Spleen (tissue), 7 donors: ENCODE results near the gene PURB.

ENCODE experiments used
- POLR2A ChIP-seq, 3 donors: fragments of 450-650 bp; IDR thresholded peaks; one replicate each; pipeline ENCODE4 v1.5.1; 2017; ENCODE audit warnings: antibody characterized with exemption in 3 of 3, mild to moderate bottlenecking in 1 of 3
- POLR2AphosphoS5 ChIP-seq, 3 donors: sonication (generic); formaldehyde crosslinking; IDR thresholded peaks; one replicate each; pipeline ENCODE4 v1.5.1; 2017; ENCODE audit warnings: antibody characterized with exemption in 3 of 3
- TF ChIP-seq, protein P1 (sequence below), 11 experiments: fragments of 200-600 bp in 7 of 11; fragments of 450-650 bp in 4 of 11; sonication (generic) in 4 of 11; IDR thresholded peaks in 8 of 11; conservative IDR thresholded peaks in 3 of 11; 1 replicate in 7 of 11; 2 replicates in 4 of 11; pipeline versions ENCODE4 v1.4.0 to v1.8.0; 2016 to 2021; ENCODE audit warnings: antibody characterized with exemption in 11 of 11, inconsistent platforms in 4 of 11, mild to moderate bottlenecking in 1 of 11
- donor health status: DM: no; HTN: no; CAD: no; lungs with moderate emphysema.
- donor health status: DM: no; HTN: no; CAD: no.
- donor health status: DM: no; HTN: no; CAD: no.

- TF ChIP-seq, protein P1, sequence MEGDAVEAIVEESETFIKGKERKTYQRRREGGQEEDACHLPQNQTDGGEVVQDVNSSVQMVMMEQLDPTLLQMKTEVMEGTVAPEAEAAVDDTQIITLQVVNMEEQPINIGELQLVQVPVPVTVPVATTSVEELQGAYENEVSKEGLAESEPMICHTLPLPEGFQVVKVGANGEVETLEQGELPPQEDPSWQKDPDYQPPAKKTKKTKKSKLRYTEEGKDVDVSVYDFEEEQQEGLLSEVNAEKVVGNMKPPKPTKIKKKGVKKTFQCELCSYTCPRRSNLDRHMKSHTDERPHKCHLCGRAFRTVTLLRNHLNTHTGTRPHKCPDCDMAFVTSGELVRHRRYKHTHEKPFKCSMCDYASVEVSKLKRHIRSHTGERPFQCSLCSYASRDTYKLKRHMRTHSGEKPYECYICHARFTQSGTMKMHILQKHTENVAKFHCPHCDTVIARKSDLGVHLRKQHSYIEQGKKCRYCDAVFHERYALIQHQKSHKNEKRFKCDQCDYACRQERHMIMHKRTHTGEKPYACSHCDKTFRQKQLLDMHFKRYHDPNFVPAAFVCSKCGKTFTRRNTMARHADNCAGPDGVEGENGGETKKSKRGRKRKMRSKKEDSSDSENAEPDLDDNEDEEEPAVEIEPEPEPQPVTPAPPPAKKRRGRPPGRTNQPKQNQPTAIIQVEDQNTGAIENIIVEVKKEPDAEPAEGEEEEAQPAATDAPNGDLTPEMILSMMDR (IDR thresholded peaks at IDR 0.05 in 8 of 11, conservative IDR thresholded peaks at IDR 0.05 in 3 of 11) = no peak
- TF ChIP-seq POLR2A (IDR thresholded peaks at IDR 0.05) = no peak
- TF ChIP-seq POLR2AphosphoS5 (IDR thresholded peaks at IDR 0.05) = no peak
Measured at GRCh38 chr7:44827567-44827966, 57.8 kb downstream of the PURB start.
